Loucy (cell line): ENCODE data around the gene SALL3.

Experiments
- CTCF ChIP-seq: fragments of 200-600 bp; sonication (generic); conservative IDR thresholded peaks from 2 replicates; pipeline ENCODE4 v1.5.1; 2014; ENCODE audit warnings: mild to moderate bottlenecking, antibody characterized with exemption, low read length
- EZH2phosphoT487 ChIP-seq: fragments of 200-600 bp; IDR thresholded peaks from 2 replicates; pipeline ENCODE4 v1.6.1; 2018; ENCODE audit warnings: antibody characterized with exemption, mild to moderate bottlenecking, moderate library complexity, borderline replicate concordance

DNA sequence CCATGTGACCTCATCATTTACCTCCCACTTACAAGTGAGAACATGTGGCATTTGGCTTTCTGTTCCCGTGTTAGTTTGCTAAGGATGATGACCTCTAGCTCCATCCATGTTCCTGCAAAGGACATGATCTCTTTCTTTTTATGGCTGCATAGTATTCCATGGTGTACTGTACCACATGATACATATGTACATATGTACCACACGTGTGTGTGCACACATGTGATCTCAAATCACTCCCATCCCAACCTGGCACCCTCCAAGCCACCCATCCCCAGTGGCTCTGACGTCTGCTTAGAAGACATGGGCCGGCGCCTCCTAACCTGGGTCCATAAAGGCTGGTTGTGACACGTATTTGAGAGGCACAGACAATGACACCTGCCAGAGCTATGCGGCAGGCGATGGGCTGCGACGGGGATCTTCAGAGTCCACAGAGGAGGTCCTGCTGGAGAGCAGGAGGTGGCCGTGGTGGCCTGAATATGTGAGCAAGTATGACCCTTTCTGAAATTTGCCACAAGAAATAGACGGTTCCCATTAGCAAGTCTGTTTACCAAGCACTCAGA is 8.8 kb upstream of the SALL3 start:
- TF ChIP-seq CTCF, result no peak
- no peak for TF ChIP-seq EZH2phosphoT487
